SK-N-SH (cell line): ENCODE results near the gene EPHA6. TPM values are rescaled to one million over a fixed set of nuclear protein-coding genes. Genes with fewer than 3 reads are reported as not detected.

Source experiments
- CTCF ChIA-PET: fragments of 300-600, 350-600 bp; formaldehyde crosslinking; extraction: SDS; loops from one replicate; lab custom pipeline; 2021; lab: Yijun Ruan, JAX
- POLR2A ChIA-PET: fragments of 350-600 bp; sonication (Branson Sonifier 250); formaldehyde crosslinking; extraction: SDS; loops from one replicate; lab custom pipeline; 2020; ENCODE audit warnings: antibody characterized with exemption, inconsistent platforms; lab: Yijun Ruan, JAX
- DNase-seq: peaks from one replicate; pipeline ENCODE4 v3.0.0; 2012
- H2AFZ ChIP-seq: fragments of 200-600 bp; sonication (generic); 2 replicates; pipeline ENCODE4 v1.8.1; 2016; ENCODE audit warnings: antibody characterized with exemption, mild to moderate bottlenecking, low read depth
- H3F3A ChIP-seq: fragments of 200-600 bp; sonication (generic); replicated peaks from 2 replicates; pipeline ENCODE3; 2016; ENCODE audit warnings: antibody characterized with exemption, mild to moderate bottlenecking; ENCODE audit not compliant: insufficient read depth
- H3K27ac ChIP-seq, 2 experiments: fragments of 200-500 bp in 1 of 2; fragments of 200-600 bp in 1 of 2; sonication (Bioruptor generic) in 1 of 2; sonication (generic), shearing (Covaris generic) in 1 of 2; 2 replicates each; pipeline versions ENCODE4 v1.5.1 to v1.6.1; 2014 to 2016; ENCODE audit warnings: low read depth in 2 of 2, inconsistent platforms in 1 of 2, low read length in 1 of 2, mild to moderate bottlenecking in 1 of 2, mixed read lengths in 1 of 2
- H3K27me3 ChIP-seq: fragments of 200-600 bp; sonication (generic), shearing (Covaris generic); 2 replicates; pipeline ENCODE4 v1.6.1; 2016; ENCODE audit warnings: mixed run types; ENCODE audit not compliant: insufficient read depth
- H3K36me3 ChIP-seq, 2 experiments: fragments of 200-500 bp in 1 of 2; fragments of 200-600 bp in 1 of 2; sonication (Bioruptor generic) in 1 of 2; sonication (generic) in 1 of 2; replicated peaks in 1 of 2; 2 replicates each; pipeline versions ENCODE3 to v1.5.1; 2014 to 2016; ENCODE audit warnings: low read length in 1 of 2, mild to moderate bottlenecking in 1 of 2; ENCODE audit not compliant: insufficient read depth in 2 of 2, control insufficient read depth in 1 of 2
- H3K4me1 ChIP-seq, 2 experiments: fragments of 200-500 bp in 1 of 2; fragments of 200-600 bp in 1 of 2; sonication (Bioruptor generic) in 1 of 2; sonication (generic), shearing (Covaris generic) in 1 of 2; 2 replicates each; pipeline versions ENCODE4 v1.5.1 to v1.6.1; 2014 to 2016; ENCODE audit warnings: low read depth in 1 of 2, low read length in 1 of 2, mixed run types in 1 of 2; ENCODE audit not compliant: insufficient read depth in 2 of 2, control insufficient read depth in 1 of 2
- H3K4me2 ChIP-seq: fragments of 200-600 bp; sonication (generic), shearing (Covaris generic); 2 replicates; pipeline ENCODE4 v1.6.1; 2017; ENCODE audit warnings: mixed run types
- H3K4me3 ChIP-seq, 2 experiments: fragments of 200-500 bp in 1 of 2; fragments of 200-600 bp in 1 of 2; sonication (Bioruptor generic) in 1 of 2; sonication (generic), shearing (Covaris generic) in 1 of 2; 2 replicates each; pipeline versions ENCODE4 v1.5.1 to v1.8.1; 2014 to 2016; ENCODE audit warnings: low read depth in 2 of 2, inconsistent platforms in 1 of 2, low read length in 1 of 2, mild to moderate bottlenecking in 1 of 2, mixed read lengths in 1 of 2, moderate library complexity in 1 of 2
- H3K79me2 ChIP-seq: fragments of 200-600 bp; sonication (generic); 2 replicates; pipeline ENCODE4 v1.8.1; 2017; ENCODE audit warnings: mild to moderate bottlenecking; ENCODE audit not compliant: insufficient read depth
- H3K9ac ChIP-seq: fragments of 200-600 bp; sonication (generic); 2 replicates; pipeline ENCODE4 v1.6.1; 2017; ENCODE audit warnings: mixed run types
- H3K9me2 ChIP-seq: fragments of 200-600 bp; sonication (generic); 2 replicates; pipeline ENCODE4 v1.6.1; 2017; ENCODE audit warnings: mixed run types
- H3K9me3 ChIP-seq: fragments of 200-600 bp; sonication (generic); 2 replicates; pipeline ENCODE4 v1.6.1; 2017; ENCODE audit warnings: mixed run types, mild to moderate bottlenecking, moderate library complexity
- H4K20me1 ChIP-seq: fragments of 200-600 bp; sonication (generic); 2 replicates; pipeline ENCODE4 v1.6.1; 2017; ENCODE audit warnings: mild to moderate bottlenecking, mixed run types; ENCODE audit not compliant: insufficient read depth
- CHD2 ChIP-seq: fragments of 150-350 bp; IDR thresholded peaks from 2 replicates; pipeline ENCODE4 v1.6.1; 2018; ENCODE audit warnings: low read length; ENCODE audit not compliant: partially characterized antibody
- CTCF ChIP-seq: fragments of 200-600 bp; sonication (generic); IDR thresholded peaks from 2 replicates; pipeline ENCODE4 v1.6.1; 2017; ENCODE audit warnings: antibody characterized with exemption, mild to moderate bottlenecking, moderate library complexity
- ELF1 ChIP-seq: IDR thresholded peaks from 2 replicates; pipeline ENCODE4 v1.4.0; 2012
- EZH2phosphoT487 ChIP-seq: fragments of 200-600 bp; sonication (generic); IDR thresholded peaks from 2 replicates; pipeline ENCODE4 v1.6.1; 2017; ENCODE audit warnings: low read depth, mixed run types, mild to moderate bottlenecking, antibody characterized with exemption, moderate library complexity, borderline replicate concordance
- FOXJ3 ChIP-seq: sonication (generic); formaldehyde crosslinking; IDR thresholded peaks from 2 replicates; pipeline ENCODE4 v1.5.1; 2020; ENCODE audit warnings: mild to moderate bottlenecking, missing genetic modification reagents
- IRF3 ChIP-seq: fragments of 150-350 bp; IDR thresholded peaks from 2 replicates; pipeline ENCODE4 v1.6.1; 2016; ENCODE audit warnings: mild to moderate bottlenecking, low read depth, low read length
- JUND ChIP-seq: IDR thresholded peaks from 2 replicates; pipeline ENCODE4 v1.4.0; 2012
- MXI1 ChIP-seq: IDR thresholded peaks from 2 replicates; pipeline ENCODE4 v1.6.1; 2012; ENCODE audit warnings: mild to moderate bottlenecking, low read depth, low read length, improper control_type of control experiment
- NRF1 ChIP-seq: IDR thresholded peaks from 2 replicates; pipeline ENCODE4 v1.6.1; 2012; ENCODE audit warnings: low read depth, mild to moderate bottlenecking, low read length
- PBX3 ChIP-seq: IDR thresholded peaks from 2 replicates; pipeline ENCODE4; 2012
- REST ChIP-seq: IDR thresholded peaks from 2 replicates; pipeline ENCODE4 v1.6.1; 2012; ENCODE audit warnings: mild to moderate bottlenecking, low read depth, low read length, moderate library complexity
- RFX5 ChIP-seq: IDR thresholded peaks from 2 replicates; pipeline ENCODE4 v1.6.1; 2012; ENCODE audit warnings: mild to moderate bottlenecking, improper control_type of control experiment, low read length
- RXRA ChIP-seq: IDR thresholded peaks from 2 replicates; pipeline ENCODE4 v1.4.0; 2012; ENCODE audit warnings: low read depth, mild to moderate bottlenecking, borderline replicate concordance
- SIN3A ChIP-seq: IDR thresholded peaks from 2 replicates; pipeline ENCODE4 v1.6.1; 2012; ENCODE audit warnings: low read depth, mild to moderate bottlenecking, low read length, moderate library complexity, borderline replicate concordance
- SMC3 ChIP-seq: IDR thresholded peaks from 2 replicates; pipeline ENCODE4 v1.6.1; 2012; ENCODE audit warnings: low read depth, low read length, improper control_type of control experiment
- TCF12 ChIP-seq: IDR thresholded peaks from 2 replicates; pipeline ENCODE4 v1.4.0; 2012
- USF2 ChIP-seq: fragments of 150-350 bp; IDR thresholded peaks from 2 replicates; pipeline ENCODE4 v1.6.1; 2017; ENCODE audit warnings: antibody characterized with exemption, low read length, low read depth, borderline replicate concordance
- WGBS: methylation state at CpG from one replicate; pipeline ENCODE4 v1.1.6; 2017; ENCODE audit warnings: low lambda C conversion rate; 5-methylcytosine and 5-hydroxymethylcytosine counted together
- polyA plus RNA-seq, 3 experiments: library from polyadenylated mRNA; depleted of rRNA; stranded (reverse); fragments of >200 nt; gene quantifications; 2 replicates each; pipeline ENCODE4 v1.2.3, GENCODE V29; 2012

Gene EPHA6
- polyA plus RNA-seq, 1 of the 3 experiments (the other 2 are of a cell fraction), result not detected

- TF ChIP-seq CTCF (no peak), PBX3 (no peak), REST (no peak), IRF3 (no peak), USF2 (no peak), SIN3A (no peak)
These were observed 851.5 kb downstream of the EPHA6 start (continued) for GRCh38 chr3:97665896-97666295.

GRCh38 chr3:97670952-97671351 is 856.6 kb downstream of the EPHA6 start:
- 27% methylated on average over 4 of the region's 4 CpGs for WGBS
- Histone ChIP-seq H3K4me3 (no peak overlapping the region), H3F3A (no peaks in the 10 kb centered on the region), H2AFZ (no peak overlapping the region), H3K27me3 (no peaks in the 10 kb centered on the region), H3K4me1 (no peaks in the 10 kb centered on the region; a peak in 1 of 4 replicates), H3K27ac (no peak overlapping the region), H3K9me2 (no peaks in the 10 kb centered on the region), H3K9me3 (no peaks in the 10 kb centered on the region), H3K9ac (no peak overlapping the region), H3K79me2 (no peaks in the 10 kb centered on the region), H3K4me2 (no peak overlapping the region), H3K36me3 (no peaks in the 10 kb centered on the region), H4K20me1 (no peaks in the 10 kb centered on the region)
- ChIA-PET CTCF (interaction anchor here (1.3 to 2.3 kb wide), 3 partner anchors 12 to 808 kb away, joined by 3 to 10 read pairs (median 8); no protein-coding TSS in a partner anchor), POLR2A (no interaction called here)
- TF ChIP-seq RFX5 (no peak), SMC3 (no peak), NRF1 (no peak), REST (no peak), FOXJ3 (CRISPR knock-in tag) (no peak), CHD2 (no peak), RXRA (no peak), EZH2phosphoT487 (no peak), TCF12 (no peak), MXI1 (no peak), JUND (no peak), ELF1 (no peak)
- DNase-seq, result no peak
